GM12874 (cell line): ENCODE results near the gene PI3.

Experiments
- CTCF ChIP-seq: IDR thresholded peaks from 2 replicates; pipeline ENCODE4 v1.5.1; 2011; ENCODE audit warnings: low read depth, mild to moderate bottlenecking, control low read depth, low read length, moderate library complexity; ENCODE audit not compliant: insufficient read depth

PI3 gene

GRCh38 chr20:45218636-45219035 is 43.9 kb downstream of the PI3 start:
- TF ChIP-seq CTCF, result no peak

- TF ChIP-seq CTCF, result no peak
These were observed 46.4 kb downstream of the PI3 start, which contains the start of gene SEMG2 for GRCh38 chr20:45221076-45221475. SEMG2 (plus strand) TSS chr20:45221373; CDS start chr20:45221390, 17 bp downstream.

GRCh38 chr20:45223136-45223535 is 48.4 kb downstream of the PI3 start:
- no peak for TF ChIP-seq CTCF
